Measurements from ENCODE around the gene TNP1.

Gene TNP1

GRCh38 chr2:216849987-216850386 is 9.9 kb downstream of the TNP1 start:
- Histone ChIP-seq H3K9ac (ENCODE audit: low read depth, low read length) (no peak overlapping the region), H3K27ac (ENCODE audit: low read length) (no peak overlapping the region), H3K4me3 (ENCODE audit: low read depth in 1 of 2, low read length in 2 of 2) (no peak overlapping the region), H3K36me3 (ENCODE audit: insufficient read depth, low read length) (no peaks in the 10 kb centered on the region), H3K79me2 (ENCODE audit: insufficient read depth, low read length) (no peaks in the 10 kb centered on the region), H3K4me2 (ENCODE audit: insufficient read depth, low read length) (no peak overlapping the region), H3K27me3 (ENCODE audit: insufficient read depth, low read length, poor library complexity) (no peaks in the 10 kb centered on the region), H3K4me1 (ENCODE audit: insufficient read depth, low read length) (no peaks in the 10 kb centered on the region), H3K9me3 (ENCODE audit: insufficient read depth, low read length, severe bottlenecking) (no peaks in the 10 kb centered on the region), H2AFZ (ENCODE audit: low read depth, low read length) (no peak overlapping the region), H4K20me1 (ENCODE audit: insufficient read depth, low read length) (no peaks in the 10 kb centered on the region)
- ATAC-seq (ENCODE audit: insufficient read depth, low read depth), result no peak
- TF ChIP-seq CTCF (IDR thresholded peaks at IDR 0.05; ENCODE audit: borderline replicate concordance, extremely low read depth, low read length, poor library complexity, severe bottlenecking) (no peak), EZH2 (IDR thresholded peaks at IDR 0.05; ENCODE audit: borderline replicate concordance, low read depth, low read length, severe bottlenecking) (no peak)
- no peak for DNase-seq

- no peaks in the 10 kb centered on the region for H3K36me3 ChIP-seq (ENCODE audit: insufficient read depth, low read length)
- no peak overlapping the region for H3K9ac ChIP-seq (ENCODE audit: low read depth, low read length)
- no peaks in the 10 kb centered on the region for H3K79me2 ChIP-seq (ENCODE audit: insufficient read depth, low read length)
- no peak for ATAC-seq (ENCODE audit: insufficient read depth, low read depth)
- TF ChIP-seq CTCF (IDR thresholded peaks at IDR 0.05; ENCODE audit: borderline replicate concordance, extremely low read depth, low read length, poor library complexity, severe bottlenecking), result no peak
- TF ChIP-seq EZH2 (IDR thresholded peaks at IDR 0.05; ENCODE audit: borderline replicate concordance, low read depth, low read length, severe bottlenecking), result no peak
- H2AFZ ChIP-seq (ENCODE audit: low read depth, low read length), result no peak overlapping the region
- no peaks in the 10 kb centered on the region for H3K9me3 ChIP-seq (ENCODE audit: insufficient read depth, low read length, severe bottlenecking)
- no peaks in the 10 kb centered on the region for H3K4me1 ChIP-seq (ENCODE audit: insufficient read depth, low read length)
- no peak for DNase-seq
- no peaks in the 10 kb centered on the region for H4K20me1 ChIP-seq (ENCODE audit: insufficient read depth, low read length)
- peaks cover 5% of the 10 kb centered on the region for H3K27me3 ChIP-seq (ENCODE audit: insufficient read depth, low read length, poor library complexity)
- no peak overlapping the region for H3K4me2 ChIP-seq (ENCODE audit: insufficient read depth, low read length)
- no peak overlapping the region for H3K27ac ChIP-seq (ENCODE audit: low read length)
- no peak overlapping the region for H3K4me3 ChIP-seq (ENCODE audit: low read depth in 1 of 2, low read length in 2 of 2)
Measured at GRCh38 chr2:216845426-216845825, 14.4 kb downstream of the TNP1 start.

GRCh38 chr2:216842636-216843035 is 17.2 kb downstream of the TNP1 start:
- Histone ChIP-seq H3K4me1 (ENCODE audit: insufficient read depth, low read length) (no peaks in the 10 kb centered on the region), H3K4me2 (ENCODE audit: insufficient read depth, low read length) (no peak overlapping the region), H3K79me2 (ENCODE audit: insufficient read depth, low read length) (no peaks in the 10 kb centered on the region), H3K9ac (ENCODE audit: low read depth, low read length) (no peak overlapping the region), H3K4me3 (ENCODE audit: low read depth in 1 of 2, low read length in 2 of 2) (no peak overlapping the region), H4K20me1 (ENCODE audit: insufficient read depth, low read length) (no peaks in the 10 kb centered on the region), H3K27me3 (ENCODE audit: insufficient read depth, low read length, poor library complexity) (peaks cover 5% of the 10 kb centered on the region), H3K36me3 (ENCODE audit: insufficient read depth, low read length) (no peaks in the 10 kb centered on the region), H3K9me3 (ENCODE audit: insufficient read depth, low read length, severe bottlenecking) (no peaks in the 10 kb centered on the region), H2AFZ (ENCODE audit: low read depth, low read length) (no peak overlapping the region), H3K27ac (ENCODE audit: low read length) (no peak overlapping the region)
- ATAC-seq (ENCODE audit: insufficient read depth, low read depth), result no peak
- no peak for DNase-seq
- no peak for TF ChIP-seq EZH2 (IDR thresholded peaks at IDR 0.05; ENCODE audit: borderline replicate concordance, low read depth, low read length, severe bottlenecking)
- TF ChIP-seq CTCF (IDR thresholded peaks at IDR 0.05; ENCODE audit: borderline replicate concordance, extremely low read depth, low read length, poor library complexity, severe bottlenecking), result no peak

GRCh38 chr2:216839688-216840087 is 20.2 kb downstream of the TNP1 start:
- Histone ChIP-seq H3K27me3 (ENCODE audit: insufficient read depth, low read length, poor library complexity) (peaks cover 10% of the 10 kb centered on the region), H3K27ac (ENCODE audit: low read length) (no peak overlapping the region), H3K4me3 (ENCODE audit: low read depth in 1 of 2, low read length in 2 of 2) (no peak overlapping the region), H3K4me1 (ENCODE audit: insufficient read depth, low read length) (no peaks in the 10 kb centered on the region), H3K9me3 (ENCODE audit: insufficient read depth, low read length, severe bottlenecking) (no peaks in the 10 kb centered on the region), H3K36me3 (ENCODE audit: insufficient read depth, low read length) (no peaks in the 10 kb centered on the region), H3K9ac (ENCODE audit: low read depth, low read length) (no peak overlapping the region), H3K79me2 (ENCODE audit: insufficient read depth, low read length) (no peaks in the 10 kb centered on the region), H2AFZ (ENCODE audit: low read depth, low read length) (no peak overlapping the region), H4K20me1 (ENCODE audit: insufficient read depth, low read length) (no peaks in the 10 kb centered on the region), H3K4me2 (ENCODE audit: insufficient read depth, low read length) (no peak overlapping the region)
- DNase-seq (no peak), ATAC-seq (ENCODE audit: insufficient read depth, low read depth) (no peak)
- TF ChIP-seq EZH2 (IDR thresholded peaks at IDR 0.05; ENCODE audit: borderline replicate concordance, low read depth, low read length, severe bottlenecking), result no peak
- TF ChIP-seq CTCF (IDR thresholded peaks at IDR 0.05; ENCODE audit: borderline replicate concordance, extremely low read depth, low read length, poor library complexity, severe bottlenecking), result no peak
